Measurements from ENCODE around the gene HMGB3. TPM values are rescaled to one million over a fixed set of nuclear protein-coding genes. Genes with fewer than 3 reads are reported as not detected.
A peak's percentile ranks its signal among the peaks of the same experiment; 100 is the strongest.

The HMGB3 gene
- total RNA-seq, 2 donors from 2014 or later = 220 to 413 TPM

- DNase-seq = no peak
- Mint-ChIP-seq H3K27ac (no peak overlapping the region), H3K27me3 (ENCODE audit: insufficient read depth) (no peaks in the 10 kb centered on the region), H3K4me1 (peaks cover 2% of the 10 kb centered on the region), H3K36me3 (ENCODE audit: low read depth) (no peaks in the 10 kb centered on the region), H3K4me3 (no peak overlapping the region), H3K9me3 (peaks cover 21% of the 10 kb centered on the region)
- Histone ChIP-seq H3K4me3 (ENCODE audit: low read length) (no peak overlapping the region), H3K9me3 (ENCODE audit: control insufficient read depth, low read length) (no peaks in the 10 kb centered on the region), H3K27ac (ENCODE audit: low read depth, low read length) (no peak overlapping the region), H3K27me3 (ENCODE audit: control insufficient read depth, insufficient read depth, low read length, poor library complexity, severe bottlenecking) (no peaks in the 10 kb centered on the region), H3K9ac (ENCODE audit: extremely low read depth, low read length, poor library complexity, severe bottlenecking) (no peak overlapping the region), H3K36me3 (ENCODE audit: control insufficient read depth, insufficient read depth, low read length) (no peaks in the 10 kb centered on the region), H3K4me1 (ENCODE audit: control insufficient read depth, insufficient read depth, low read length) (no peaks in the 10 kb centered on the region)
- TF ChIP-seq CTCF (conservative IDR thresholded peaks at IDR 0.05) = no peak
Measured at GRCh38 chrX:151030845-151031244, 47.7 kb downstream of the HMGB3 start.

GRCh38 chrX:151031391-151031975 lies 48.3 kb downstream of the HMGB3 start:
- no peaks in the 10 kb centered on the region for H3K27me3 ChIP-seq (ENCODE audit: control insufficient read depth, insufficient read depth, low read length, poor library complexity, severe bottlenecking)
- Mint-ChIP-seq H3K9me3 (peaks cover 21% of the 10 kb centered on the region), H3K4me1 (peaks cover 5% of the 10 kb centered on the region), H3K36me3 (ENCODE audit: low read depth) (no peaks in the 10 kb centered on the region), H3K27ac (no peak overlapping the region), H3K27me3 (ENCODE audit: insufficient read depth) (no peaks in the 10 kb centered on the region), H3K4me3 (no peak overlapping the region)
- H3K9me3 ChIP-seq (ENCODE audit: control insufficient read depth, low read length) = no peaks in the 10 kb centered on the region
- no peak overlapping the region for H3K4me3 ChIP-seq (ENCODE audit: low read length)
- no peak overlapping the region for H3K9ac ChIP-seq (ENCODE audit: extremely low read depth, low read length, poor library complexity, severe bottlenecking)
- no peak for TF ChIP-seq CTCF (conservative IDR thresholded peaks at IDR 0.05)
- WGBS, 2 experiments (ENCODE audit: insufficient coverage in 1 of 2, insufficient read length in 1 of 2) = 75 to 85% methylated on average over 5 to 7 of the region's 7 CpGs
- peaks cover 2% of the 10 kb centered on the region for H3K4me1 ChIP-seq (ENCODE audit: control insufficient read depth, insufficient read depth, low read length)
- DNase-seq = no peak
- H3K27ac ChIP-seq (ENCODE audit: low read depth, low read length) = no peak overlapping the region
- no peaks in the 10 kb centered on the region for H3K36me3 ChIP-seq (ENCODE audit: control insufficient read depth, insufficient read depth, low read length)

- no peaks in the 10 kb centered on the region for H3K36me3 Mint-ChIP-seq (ENCODE audit: low read depth)
- no peaks in the 10 kb centered on the region for H3K27me3 Mint-ChIP-seq (ENCODE audit: insufficient read depth)
- H3K36me3 ChIP-seq (ENCODE audit: control insufficient read depth, insufficient read depth, low read length) = no peaks in the 10 kb centered on the region
- TF ChIP-seq CTCF (conservative IDR thresholded peaks at IDR 0.05) = peak; percentile 22
- H3K27ac Mint-ChIP-seq = no peak overlapping the region
- peaks cover 59% of the 10 kb centered on the region for H3K9me3 Mint-ChIP-seq
- WGBS, 2 experiments (ENCODE audit: insufficient coverage in 1 of 2, insufficient read length in 1 of 2) = 76 to 86% methylated on average over 1 of the region's 2 CpGs
- peaks cover 5% of the 10 kb centered on the region for H3K4me1 Mint-ChIP-seq
- H3K9ac ChIP-seq (ENCODE audit: extremely low read depth, low read length, poor library complexity, severe bottlenecking) = no peak overlapping the region
- H3K27ac ChIP-seq (ENCODE audit: low read depth, low read length) = no peak overlapping the region
- DNase-seq = no peak
- H3K4me1 ChIP-seq (ENCODE audit: control insufficient read depth, insufficient read depth, low read length) = peaks cover 2% of the 10 kb centered on the region
- H3K9me3 ChIP-seq (ENCODE audit: control insufficient read depth, low read length) = no peaks in the 10 kb centered on the region
- no peak overlapping the region for H3K4me3 ChIP-seq (ENCODE audit: low read length)
- no peaks in the 10 kb centered on the region for H3K27me3 ChIP-seq (ENCODE audit: control insufficient read depth, insufficient read depth, low read length, poor library complexity, severe bottlenecking)
- no peak overlapping the region for H3K4me3 Mint-ChIP-seq
Measured at GRCh38 chrX:151039351-151039750, 56.2 kb downstream of the HMGB3 start.

Other genes starting within 250 kb of the HMGB3 start
- gene CD99L2, start 84.7 kb upstream of the HMGB3 start, total RNA-seq = 10 to 100 TPM; 11.3 to 18.7 TPM
- gene GPR50, start 193.2 kb downstream of the HMGB3 start, total RNA-seq = under 1 TPM; 0.18 to 0.70 TPM

Measured in endodermal cell (in vitro differentiated cells).